MG63 (cell line): ENCODE results near the gene HIBADH. TPM values are rescaled to one million over a fixed set of nuclear protein-coding genes. Genes with fewer than 3 reads are reported as not detected.

Experiments used
- total RNA-seq: library from RNA; depleted of rRNA; stranded (reverse); fragments of >200 nt; shearing (Covaris generic); gene quantifications from 2 replicates; pipeline ENCODE4 v1.2.3, GENCODE V29; 2014; ENCODE audit warnings: low replicate concordance; rRNA removed

Gene HIBADH
- total RNA-seq, 1 experiment from 2014 or later: 19.0 TPM

Other genes starting within 250 kb of the HIBADH start
- 18.6 and 27.3 TPM in 2 replicates for gene TAX1BP1, start 77.3 kb upstream of the HIBADH start, total RNA-seq